NCI-H2171 treated with DMSO at 0.1 percent for 48 hours (cell line): Measurements from ENCODE around the gene NANS.
A peak's percentile ranks its signal among the peaks of the same experiment; 100 is the strongest.

ENCODE experiments used
- DNase-seq: peaks from one replicate; lab custom pipeline; 2025; lab: John Stamatoyannopoulos, UW

The NANS gene

GRCh38 chr9:98038958-98039357, 17.6 kb upstream of the NANS start:
- no peak for DNase-seq

GRCh38 chr9:98039607-98040017, 16.9 kb upstream of the NANS start:
- DNase-seq: no peak

DNA sequence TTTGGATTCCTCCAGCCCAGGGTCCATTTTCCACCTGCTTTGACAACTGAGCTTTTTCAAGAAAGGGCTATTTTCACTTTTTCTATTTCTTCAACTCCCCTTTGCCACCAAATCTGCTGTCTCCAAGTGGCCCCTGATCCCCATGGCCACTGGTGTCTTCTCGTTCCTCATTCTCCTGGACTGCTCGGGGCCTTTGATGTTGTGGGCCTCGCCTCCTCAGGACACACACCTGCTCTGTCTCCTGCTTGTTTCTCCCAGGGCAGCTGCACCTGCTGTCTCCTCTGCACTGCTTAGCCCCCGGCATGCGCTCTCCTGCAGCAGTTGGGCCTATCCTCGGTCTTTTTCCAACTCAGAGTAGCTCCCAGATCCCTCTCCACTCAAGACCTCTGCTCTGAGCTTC, 16.3 kb upstream of the NANS start:
- no peak for DNase-seq

DNA sequence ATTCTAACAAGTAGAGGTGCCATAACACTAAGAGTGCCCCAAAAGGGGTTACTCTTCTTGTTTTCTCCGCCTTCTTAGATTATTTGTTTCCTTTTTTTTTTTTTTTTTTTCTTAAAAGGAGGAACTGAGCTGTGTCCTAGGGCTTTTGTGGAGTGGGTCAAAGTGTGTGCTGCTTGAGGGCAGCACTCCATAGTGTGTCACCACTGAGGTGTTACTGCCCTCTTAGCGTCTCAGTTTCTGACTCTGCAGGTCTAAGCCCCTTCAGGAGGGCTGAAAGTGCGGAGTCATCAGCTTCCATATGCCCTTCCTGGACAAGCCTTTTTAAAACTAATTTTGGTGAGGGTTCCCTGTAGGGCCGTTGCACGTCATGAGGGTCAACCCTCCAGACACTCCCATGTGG, 12.6 kb upstream of the NANS start:
- DNase-seq: no peak

DNA sequence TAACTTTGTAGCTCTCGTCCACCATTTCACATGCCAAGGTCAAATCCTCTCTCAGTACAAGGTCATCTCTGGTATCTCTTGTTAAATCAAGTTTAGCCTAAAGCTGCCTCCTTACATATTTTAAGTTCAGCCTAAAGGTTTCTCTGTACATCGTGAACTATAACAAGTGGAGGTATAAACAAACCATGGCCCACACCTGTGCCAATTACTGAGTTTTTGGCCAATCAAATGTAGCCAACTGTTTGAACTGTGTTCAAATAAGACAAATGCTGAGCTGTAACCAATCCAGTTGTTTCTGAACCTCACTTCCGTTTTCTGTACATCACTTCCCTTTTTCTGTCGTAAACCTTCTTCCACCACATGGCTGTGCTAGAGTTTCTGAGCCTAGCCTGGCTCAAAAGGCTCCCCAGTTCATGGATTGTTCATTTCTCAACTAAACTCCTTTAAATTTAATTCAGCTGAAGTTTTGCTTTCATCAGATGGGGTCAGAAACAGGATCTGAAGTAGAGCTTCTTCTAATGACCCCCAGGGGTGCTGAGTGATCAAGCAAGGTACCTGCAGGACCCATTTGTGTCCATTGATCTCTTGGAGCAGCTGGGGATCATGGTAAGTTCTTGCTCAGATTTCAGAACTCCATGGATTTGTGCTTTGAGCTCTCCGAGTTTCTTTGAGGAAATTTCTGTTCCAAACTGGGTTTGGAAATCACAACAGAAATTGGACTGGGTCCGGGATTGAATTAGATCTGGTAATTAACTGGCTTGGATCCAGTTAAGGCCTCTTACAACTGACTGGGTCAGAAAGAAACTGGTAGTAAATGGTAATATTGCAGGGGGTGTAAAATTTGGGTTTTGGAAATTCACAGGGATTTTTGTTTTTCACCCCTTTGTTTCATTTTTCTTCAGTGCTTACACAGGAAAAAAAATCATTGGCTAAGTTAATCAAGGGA, 11.0 kb upstream of the NANS start:
- no peak for DNase-seq

DNA sequence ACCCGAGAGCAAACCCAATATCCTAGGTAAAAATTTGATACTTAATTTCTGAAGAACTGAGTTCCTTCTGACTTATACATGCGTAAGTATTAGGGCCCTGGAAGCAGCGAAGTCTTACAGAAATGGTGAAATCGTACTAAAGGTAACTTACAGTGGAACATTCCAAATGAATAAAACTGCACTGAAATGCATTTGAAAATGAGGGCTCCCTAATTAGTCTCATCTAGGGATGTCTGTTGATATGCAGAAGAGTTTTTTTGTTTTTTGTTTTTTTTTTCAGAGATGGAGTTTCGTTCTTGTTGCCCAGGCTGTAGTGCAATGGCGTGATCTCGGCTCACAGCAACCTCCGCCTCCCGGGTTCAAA, 10.4 kb upstream of the NANS start:
- DNase-seq: no peak

DNA sequence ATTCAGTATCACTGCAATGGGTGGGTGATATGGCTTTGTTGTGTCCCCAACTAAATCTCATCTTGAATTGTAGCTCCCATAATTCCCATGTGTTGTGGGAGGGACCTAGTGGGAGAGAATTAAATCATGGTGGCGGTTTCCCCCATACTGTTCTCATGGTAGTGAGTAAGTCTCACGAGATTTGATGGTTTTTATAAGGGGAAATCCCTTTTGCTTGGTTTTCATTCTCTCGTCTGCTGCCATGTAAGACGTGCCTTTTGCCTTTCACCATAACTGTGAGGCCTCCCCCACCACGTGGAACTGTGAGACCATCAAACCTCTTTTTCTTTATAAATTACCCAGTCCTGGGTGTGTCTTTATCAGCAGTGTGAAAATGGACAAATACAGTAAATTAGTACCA, 9.5 kb upstream of the NANS start:
- no peak for DNase-seq

DNA sequence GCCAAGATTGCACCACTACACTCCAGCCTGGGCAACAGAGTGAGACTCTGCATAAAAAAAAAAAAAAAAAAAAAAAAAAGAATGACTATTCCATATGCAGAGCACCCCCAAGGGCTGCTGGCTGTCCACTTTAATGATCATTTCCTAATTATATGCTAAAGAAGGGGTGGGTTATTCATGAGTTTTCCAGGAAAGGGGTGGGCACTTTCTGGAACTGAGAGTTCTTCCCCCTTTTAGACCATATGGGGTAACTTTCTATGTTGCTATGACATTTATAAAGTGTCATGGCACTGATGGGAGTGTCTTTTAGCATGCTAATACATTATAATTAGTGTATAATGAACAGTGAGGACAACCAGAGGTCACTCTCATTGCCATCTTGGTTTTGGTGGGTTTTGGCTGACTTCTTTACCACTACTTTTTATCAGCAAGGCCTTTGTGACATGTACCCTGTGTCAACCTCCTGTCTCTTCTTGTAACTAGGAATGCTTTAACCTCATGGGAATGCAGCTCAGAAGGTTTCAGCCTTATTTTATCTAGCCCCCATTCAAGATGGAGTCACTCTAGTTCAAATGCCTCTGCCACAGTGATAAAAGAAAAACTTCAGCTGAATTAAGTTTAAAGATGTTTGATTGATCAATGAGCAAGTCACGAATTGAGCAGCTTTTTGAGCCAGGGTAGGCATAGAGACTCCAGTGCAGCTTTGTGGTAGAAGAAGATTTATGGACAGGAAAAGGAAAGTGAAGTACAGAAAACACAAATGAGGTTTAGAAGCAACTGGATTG, 7.1 kb upstream of the NANS start:
- DNase-seq: no peak

DNA sequence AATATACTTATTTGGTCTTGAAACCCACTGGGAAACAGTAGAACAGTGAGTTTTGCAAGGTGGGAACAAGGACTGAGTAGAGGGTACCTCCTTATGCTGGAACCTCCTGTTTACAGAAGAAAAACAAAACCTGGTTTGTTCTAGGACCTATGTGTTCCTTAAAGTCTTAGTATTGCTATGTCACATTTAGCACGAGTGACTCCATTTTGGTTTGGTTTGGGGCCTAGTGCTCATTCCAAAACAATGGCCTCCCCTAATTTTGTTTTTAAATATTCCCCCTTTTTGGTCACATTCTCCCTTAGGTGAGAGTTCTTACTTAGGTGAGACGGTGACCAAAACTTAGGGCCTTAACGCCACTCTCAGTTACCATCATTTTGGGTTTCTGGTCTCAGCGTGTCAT, 6.2 kb upstream of the NANS start:
- no peak for DNase-seq

GRCh38 chr9:98054376-98054951, 2.1 kb upstream of the NANS start:
- DNase-seq: no peak

- peak; percentile 31 for DNase-seq
Observed at GRCh38 chr9:98057138-98057799, 737 bp downstream of the NANS start.

DNA sequence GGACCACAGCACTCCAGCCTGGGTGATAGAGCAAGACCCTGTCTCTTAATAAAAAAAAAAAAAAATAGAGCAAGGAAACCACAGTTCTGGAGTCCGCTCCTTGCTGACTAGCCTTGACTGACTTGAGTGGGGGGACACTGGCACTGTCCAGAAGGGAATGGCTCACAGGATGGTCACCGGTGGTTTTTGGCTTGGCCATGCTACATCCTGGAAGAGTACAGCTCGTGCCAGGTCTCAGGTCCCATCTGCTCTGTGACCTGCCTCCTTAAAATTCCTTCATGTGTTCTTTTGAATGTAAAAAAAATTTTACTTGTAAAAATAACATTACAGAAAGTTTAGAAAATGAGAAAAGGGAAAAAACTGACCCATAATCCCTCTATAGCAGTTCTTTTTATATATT, 5.6 kb downstream of the NANS start:
- DNase-seq: no peak

- DNase-seq: no peak
Observed at GRCh38 chr9:98064623-98065392, 8.3 kb downstream of the NANS start.

- DNase-seq: no peak
Observed at GRCh38 chr9:98066235-98066634, 9.7 kb downstream of the NANS start.

GRCh38 chr9:98067184-98067583, 10.7 kb downstream of the NANS start:
- no peak for DNase-seq

- no peak for DNase-seq
Observed at GRCh38 chr9:98069551-98069950, 13.0 kb downstream of the NANS start.

DNA sequence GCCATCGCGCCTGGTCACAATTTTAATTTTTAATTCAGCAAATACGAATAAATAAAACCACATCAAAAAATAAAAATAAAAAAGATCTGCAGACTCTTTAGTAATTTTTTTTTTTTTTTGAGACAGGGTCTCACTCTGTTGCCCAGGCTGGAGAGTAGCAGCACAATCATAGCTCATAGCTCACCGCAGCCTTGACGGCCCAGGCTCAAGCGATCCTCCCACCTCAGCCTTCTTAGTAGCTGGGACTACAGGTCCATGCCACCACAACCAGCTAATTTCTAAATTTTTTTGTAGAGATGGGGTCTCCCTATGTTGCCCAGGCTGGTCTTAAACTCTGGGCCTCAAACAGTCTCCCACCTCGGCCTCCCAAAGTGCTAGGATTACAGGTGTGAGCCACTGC, 14.2 kb downstream of the NANS start:
- no peak for DNase-seq

GRCh38 chr9:98071737-98072136, 15.2 kb downstream of the NANS start:
- no peak for DNase-seq

- DNase-seq: peak; percentile 68
Observed at GRCh38 chr9:98074115-98074990, 17.8 kb downstream of the NANS start.

- DNase-seq: no peak
Observed at GRCh38 chr9:98075332-98075805, 18.8 kb downstream of the NANS start.
